NOMO-1 treated with dmso at 0.1 percent for 144 hours (cell line): ENCODE measurements around the gene HSD11B1.

Source experiments
- DNase-seq: peaks from one replicate; lab custom pipeline; 2025; ENCODE audit not compliant: unreplicated experiment; lab: John Stamatoyannopoulos, UW

Gene HSD11B1

DNA sequence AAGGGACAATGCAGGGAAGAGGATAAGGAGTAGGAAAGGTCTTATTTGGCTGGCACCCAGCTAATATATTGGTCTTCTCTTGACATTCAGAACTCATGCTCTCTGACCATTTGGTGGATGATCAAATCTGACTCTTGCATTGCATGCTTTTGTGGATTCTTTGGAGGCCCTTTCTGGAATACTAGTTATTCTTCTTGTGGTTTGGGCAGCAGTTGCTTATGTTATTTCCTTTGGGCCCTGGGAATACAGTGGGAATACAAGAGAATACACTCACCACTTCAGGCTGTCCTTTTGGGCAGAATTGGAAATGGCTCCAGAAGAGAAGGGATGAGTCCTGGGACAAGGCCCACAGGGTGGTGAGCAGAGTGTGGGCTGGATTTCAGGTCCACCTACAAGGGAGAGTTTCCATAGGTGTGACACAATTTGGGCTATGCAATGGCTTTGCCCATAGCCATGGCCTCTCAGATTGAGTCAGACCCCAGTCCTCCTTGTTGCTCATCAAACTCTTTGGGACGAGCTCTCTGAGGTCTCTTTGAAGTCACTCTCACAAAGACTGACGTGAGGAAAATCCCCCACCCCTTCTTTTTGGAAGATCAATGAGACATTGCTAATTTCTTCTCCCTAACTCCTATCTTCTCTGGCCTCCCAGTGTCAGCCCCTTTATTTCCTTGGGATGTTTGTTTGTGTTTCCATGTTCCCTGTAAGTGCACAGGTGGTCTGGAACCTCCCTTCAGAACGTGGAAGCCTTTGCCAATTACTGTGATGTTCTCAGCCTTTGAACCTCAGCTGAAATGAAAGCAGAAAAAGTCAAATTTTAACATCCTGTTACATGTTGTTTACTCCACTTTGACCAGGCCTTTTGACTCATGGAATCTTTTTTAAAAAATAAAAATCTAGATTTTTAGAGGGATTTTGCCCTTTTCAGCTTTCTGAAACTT is 19.4 kb downstream of the HSD11B1 start:
- no peak for DNase-seq

DNA sequence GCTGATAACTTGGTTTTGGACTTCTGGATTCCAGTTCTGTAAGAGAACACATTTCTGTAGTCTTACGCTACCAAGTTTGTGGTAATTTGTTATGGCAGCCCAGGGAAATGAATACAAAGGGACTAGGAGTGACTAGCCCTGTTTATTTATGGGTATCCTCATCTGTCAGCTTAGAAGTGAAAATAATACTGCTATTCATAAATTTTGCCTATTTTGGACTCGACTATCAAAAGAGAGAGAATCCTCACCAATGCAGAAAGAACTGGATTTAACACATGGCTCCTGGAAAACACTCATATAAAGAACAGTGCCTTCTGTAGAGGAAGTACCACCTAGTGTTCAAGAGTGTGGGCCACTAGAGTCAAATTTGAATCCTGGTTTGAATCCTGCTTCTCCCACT is 22.6 kb downstream of the HSD11B1 start:
- no peak for DNase-seq

- no peak for DNase-seq
Measured at GRCh38 chr1:209727785-209728184, 23.1 kb downstream of the HSD11B1 start.

DNA sequence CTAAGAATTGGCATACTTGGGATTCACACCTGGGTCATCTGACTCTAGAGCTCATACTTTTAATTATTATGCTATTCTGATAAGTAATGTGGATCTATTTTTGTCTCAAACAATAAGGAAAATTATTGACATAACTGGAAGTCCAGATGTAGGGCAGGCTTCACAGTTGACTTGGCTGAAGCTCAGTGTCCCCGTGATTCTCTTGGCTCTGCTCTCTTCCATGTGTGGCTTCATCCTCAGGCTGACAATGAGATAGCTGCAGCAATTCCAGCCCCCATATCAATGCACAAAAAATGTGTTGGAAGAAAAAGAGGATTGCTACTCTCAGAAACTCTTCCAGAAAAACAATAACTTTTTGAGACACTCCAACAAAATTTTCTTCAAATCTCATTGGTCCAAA is 23.8 kb downstream of the HSD11B1 start:
- no peak for DNase-seq

- no peak for DNase-seq
Measured at GRCh38 chr1:209729436-209729835, 24.8 kb downstream of the HSD11B1 start.

DNA sequence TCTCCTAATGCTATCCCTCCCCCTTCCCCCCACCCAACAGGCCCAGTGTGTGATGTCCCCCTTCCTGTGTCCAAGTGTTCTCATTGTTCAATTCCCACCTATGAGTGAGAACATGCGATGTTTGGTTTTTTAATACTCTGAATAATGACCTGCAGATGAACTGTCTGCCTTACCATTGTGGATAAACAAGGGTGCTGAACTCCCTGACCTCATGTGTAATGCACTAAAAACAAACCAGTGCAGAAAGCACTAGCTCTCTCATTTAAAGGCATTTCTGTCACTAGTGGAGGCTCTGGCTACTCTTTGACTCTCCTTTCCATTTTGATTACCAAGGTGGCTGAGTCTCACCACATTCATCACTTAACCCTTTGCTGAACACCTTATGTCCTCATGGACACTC is 28.1 kb downstream of the HSD11B1 start:
- DNase-seq, result no peak

GRCh38 chr1:209733409-209734192 is 29.0 kb downstream of the HSD11B1 start:
- DNase-seq, result peak; percentile 88

DNA sequence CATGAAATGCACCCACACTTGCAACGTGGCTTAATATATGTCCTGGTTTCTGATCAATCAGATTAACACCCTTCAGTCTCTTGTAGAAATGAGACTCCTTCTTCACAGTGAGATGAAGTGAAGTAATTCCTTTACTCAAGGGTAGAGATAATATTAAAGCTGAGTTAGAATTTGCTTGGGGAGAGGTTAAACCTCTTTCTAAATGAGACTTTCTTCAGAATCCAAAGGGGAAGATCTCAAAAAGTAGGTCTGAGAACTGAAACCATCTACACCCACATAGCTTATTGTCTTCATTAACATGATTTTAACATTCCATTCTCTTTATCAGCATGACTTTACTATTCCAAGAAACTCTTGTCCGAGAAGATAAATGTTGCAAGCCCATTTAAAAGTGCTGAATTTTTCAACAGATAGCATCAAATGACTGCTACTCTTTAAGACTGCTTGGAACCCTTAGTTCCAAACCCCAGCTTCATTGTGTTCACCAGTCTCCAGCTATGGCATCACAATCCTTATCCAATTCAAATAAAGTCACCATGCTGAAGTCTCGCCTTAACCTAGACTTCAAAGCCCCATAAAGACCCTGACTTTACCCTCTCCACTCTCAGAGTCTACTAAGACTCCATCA is 32.0 kb downstream of the HSD11B1 start:
- DNase-seq, result no peak

- no peak for DNase-seq
Measured at GRCh38 chr1:209737118-209737505, 32.5 kb downstream of the HSD11B1 start.

GRCh38 chr1:209738270-209738669 is 33.6 kb downstream of the HSD11B1 start:
- no peak for DNase-seq

DNA sequence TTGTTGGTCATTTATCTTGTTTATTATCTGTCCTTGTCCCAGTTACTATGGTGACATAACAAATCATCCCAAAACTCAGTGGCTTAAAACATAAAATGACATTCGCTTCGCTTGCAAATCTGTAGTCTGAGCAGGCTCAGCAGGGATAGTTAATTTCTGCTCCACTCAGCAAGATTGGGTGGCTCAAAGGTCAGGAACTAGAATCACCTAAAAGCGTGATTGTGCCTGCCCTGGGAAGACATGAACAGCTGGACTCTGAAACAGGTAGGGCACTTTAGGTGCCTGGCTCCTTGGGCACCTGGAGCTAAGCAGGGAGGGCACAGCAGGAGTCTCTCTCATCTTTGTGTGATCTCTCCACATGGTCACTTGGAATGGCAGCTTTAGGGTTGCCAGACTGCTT is 36.5 kb downstream of the HSD11B1 start:
- no peak for DNase-seq

- no peak for DNase-seq
Measured at GRCh38 chr1:209741889-209742288, 37.2 kb downstream of the HSD11B1 start.

DNA sequence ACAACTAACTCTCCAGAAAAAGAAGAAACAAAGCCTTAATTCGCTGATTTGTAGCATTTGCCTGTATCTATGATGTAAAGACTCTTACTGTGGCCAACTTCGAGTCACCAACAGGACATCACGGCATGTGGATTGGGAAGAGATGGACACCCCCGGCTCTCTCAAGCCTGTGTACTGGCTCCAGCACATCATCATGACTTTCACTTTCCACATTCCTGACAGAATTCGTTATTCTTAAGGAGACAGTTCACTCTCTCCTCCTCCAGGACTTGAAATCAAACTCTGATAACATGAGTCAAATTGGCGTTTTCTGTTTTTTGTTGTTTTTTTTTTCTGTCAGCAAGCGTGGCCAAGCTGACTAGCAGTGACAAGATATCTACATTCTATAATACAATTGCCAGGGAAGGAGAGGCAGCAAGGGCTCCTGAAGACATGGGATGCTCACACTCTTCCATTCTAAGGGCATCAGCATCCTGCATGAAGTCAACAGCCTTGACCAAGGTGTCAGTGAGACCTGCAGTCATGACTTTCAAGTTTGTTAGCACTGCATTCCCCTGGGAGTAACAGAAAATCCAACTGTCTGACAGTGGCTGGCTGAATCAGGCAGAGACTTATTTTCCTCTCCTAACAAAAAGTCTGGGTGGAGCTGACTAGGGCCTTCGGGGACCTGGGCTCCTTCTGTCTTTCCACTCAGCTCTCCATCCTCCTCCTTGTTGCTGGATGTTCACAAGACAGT is 37.9 kb downstream of the HSD11B1 start:
- DNase-seq, result no peak

DNA sequence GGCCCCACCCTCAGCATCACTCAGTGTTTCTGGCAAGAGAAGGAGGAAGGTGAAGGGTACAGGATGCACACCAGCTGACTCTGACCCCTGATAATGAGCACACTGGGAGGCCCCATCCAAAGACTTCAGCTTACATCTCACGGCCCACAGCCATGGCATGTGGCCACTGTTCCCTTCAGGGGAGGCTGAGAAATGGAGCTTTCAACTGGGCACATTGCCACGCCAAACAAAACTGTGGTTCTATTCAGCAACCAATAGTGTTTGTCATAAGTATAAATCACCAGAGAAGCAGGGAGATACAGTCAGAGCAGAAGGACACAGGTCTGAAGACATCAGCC is 38.5 kb downstream of the HSD11B1 start:
- no peak for DNase-seq

- no peak for DNase-seq
Measured at GRCh38 chr1:209746451-209747165, 42.0 kb downstream of the HSD11B1 start.

DNA sequence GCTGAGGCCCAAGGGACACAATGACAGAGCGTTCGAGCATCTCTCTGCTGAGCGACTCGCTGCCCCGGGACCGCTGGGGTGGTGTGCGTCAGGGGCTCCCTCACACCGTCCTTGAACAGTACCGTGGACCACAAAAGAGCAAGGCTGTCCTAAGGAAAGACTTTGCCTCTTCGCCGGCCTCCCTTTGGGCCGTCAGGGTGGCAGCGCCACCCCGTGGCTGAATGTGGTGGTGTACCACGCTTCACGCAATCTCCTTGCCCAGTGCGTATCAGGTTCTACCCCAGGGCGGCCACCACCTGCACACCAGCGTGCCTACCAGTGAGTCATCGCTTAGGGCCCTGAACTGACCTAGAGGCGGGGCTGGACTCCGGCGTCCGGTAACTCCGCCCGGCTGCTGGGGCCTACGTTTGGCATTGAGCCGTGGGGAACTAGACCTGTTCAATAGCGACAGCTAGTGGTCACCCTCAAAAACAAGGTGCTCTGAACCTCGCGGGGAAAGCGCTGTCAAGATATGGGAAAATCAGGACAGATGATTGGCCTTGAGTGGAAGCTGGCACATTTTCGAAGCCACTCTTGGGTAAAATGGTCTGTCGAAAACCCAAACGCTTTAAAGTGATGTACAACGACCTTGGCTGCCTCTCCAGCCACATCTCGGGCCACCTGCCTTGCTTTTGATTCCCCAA is 43.1 kb downstream of the HSD11B1 start:
- DNase-seq, result peak; percentile 97

DNA sequence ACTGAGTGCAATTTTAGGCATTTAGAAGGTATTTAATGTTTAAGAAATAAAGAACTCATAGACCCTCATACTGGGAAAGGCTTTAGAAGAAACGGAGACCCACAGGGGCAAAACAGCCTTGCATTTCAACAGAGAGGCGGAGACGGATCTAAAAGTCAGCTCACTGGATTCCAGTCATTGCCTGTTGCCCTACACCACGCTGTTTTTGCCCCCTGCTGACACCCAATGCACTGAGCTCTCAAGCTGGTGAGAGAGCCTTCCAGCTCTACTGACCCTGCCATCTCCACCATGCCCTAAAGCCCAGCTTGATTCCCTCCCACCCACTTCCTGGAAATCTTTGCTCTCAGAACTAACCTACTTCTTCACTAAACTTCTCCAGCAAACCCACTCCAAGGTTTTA is 44.0 kb downstream of the HSD11B1 start:
- no peak for DNase-seq

DNA sequence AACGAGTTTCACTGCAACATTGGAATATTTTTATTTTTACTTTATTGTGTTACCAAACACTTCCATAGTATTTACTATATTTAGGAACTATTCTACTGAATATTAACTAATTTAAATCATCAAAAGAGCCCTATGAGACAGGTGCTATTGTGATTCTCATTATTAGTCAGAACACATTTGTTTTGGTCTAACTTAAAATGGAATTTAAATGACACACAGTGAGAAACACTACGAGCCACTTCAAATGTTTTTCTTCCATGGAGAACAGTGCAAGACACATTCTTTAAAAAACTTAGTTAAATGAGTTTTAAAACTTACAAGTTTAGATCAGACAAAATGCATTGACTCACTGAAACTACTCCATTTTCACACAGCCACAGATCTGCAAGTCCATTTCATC is 44.6 kb downstream of the HSD11B1 start:
- DNase-seq, result no peak

GRCh38 chr1:209749670-209750323 is 45.2 kb downstream of the HSD11B1 start:
- no peak for DNase-seq
